Panc1 (cell line): ENCODE results near the gene EPHA8. TPM values are rescaled to one million over a fixed set of nuclear protein-coding genes. Genes with fewer than 3 reads are reported as not detected.

Experiments used
- ATAC-seq: fragments of 200-7000 bp; cut with Tn5 transposase; 2 replicates; pipeline ENCODE4 v1.9.1; 2020; ENCODE audit warnings: mild to moderate bottlenecking, moderate library complexity
- BruUV-seq: library from RNA; stranded (reverse); fragments of 400-500 nt; replicated peaks from 2 replicates; lab custom pipeline; 2021; lab: Mats Ljungman, UMichigan
- CTCF ChIA-PET: fragments of 300-600 bp; sonication (Branson Sonifier 250); formaldehyde crosslinking; loops from one replicate; lab custom pipeline; 2022; ENCODE audit warnings: antibody characterized with exemption; lab: Charles Lee
- POLR2A ChIA-PET: fragments of 300-600 bp; sonication (Branson Sonifier 250); formaldehyde crosslinking; loops from one replicate; lab custom pipeline; 2022; ENCODE audit warnings: antibody characterized with exemption; lab: Charles Lee
- DNase-seq: peaks from one replicate; pipeline ENCODE4 v3.0.0-alpha.2; 2010; ENCODE audit warnings: low read depth, low spot score
- H3K27ac ChIP-seq: 2 replicates; pipeline ENCODE4 v1.5.1; 2011; ENCODE audit warnings: mild to moderate bottlenecking, low read length, inconsistent platforms
- H3K27me3 ChIP-seq: fragments of 200-500 bp; sonication (Bioruptor generic); 2 replicates; pipeline ENCODE4 v1.6.0; 2014; ENCODE audit warnings: low read length, inconsistent platforms; ENCODE audit not compliant: control insufficient read depth, insufficient read depth
- H3K36me3 ChIP-seq: fragments of 200-500 bp; sonication (Bioruptor generic); 2 replicates; pipeline ENCODE4 v1.5.1; 2014; ENCODE audit warnings: inconsistent platforms, mild to moderate bottlenecking, low read length, moderate library complexity; ENCODE audit not compliant: control insufficient read depth, insufficient read depth
- H3K4me1 ChIP-seq: 2 replicates; pipeline ENCODE4 v1.5.1; 2011; ENCODE audit warnings: inconsistent platforms, mild to moderate bottlenecking, low read length, moderate library complexity; ENCODE audit not compliant: control insufficient read depth, insufficient read depth
- H3K4me3 ChIP-seq, 2 experiments: 2 replicates each; pipeline ENCODE4 v1.5.1; 2011 to 2012; ENCODE audit warnings: low read depth in 2 of 2, low read length in 2 of 2, mild to moderate bottlenecking in 2 of 2, inconsistent platforms in 1 of 2, moderate library complexity in 1 of 2
- H3K9me3 ChIP-seq: fragments of 200-500 bp; sonication (Bioruptor generic); 2 replicates; pipeline ENCODE4 v1.5.1; 2014; ENCODE audit warnings: low read depth, mild to moderate bottlenecking, inconsistent platforms, low read length, moderate library complexity; ENCODE audit not compliant: control insufficient read depth, insufficient read depth
- POLR2AphosphoS5 ChIP-seq: IDR thresholded peaks from 2 replicates; pipeline ENCODE4 v1.6.1; 2012; ENCODE audit warnings: mild to moderate bottlenecking, low read depth, low read length, moderate library complexity
- REST ChIP-seq, 2 experiments: IDR thresholded peaks; 2 replicates each; pipeline ENCODE4 v1.6.1; 2011 to 2012; ENCODE audit warnings: low read depth in 2 of 2, control low read depth in 1 of 2, low read length in 1 of 2, mild to moderate bottlenecking in 1 of 2, moderate library complexity in 1 of 2; ENCODE audit not compliant: insufficient read depth in 1 of 2
- SIN3A ChIP-seq: IDR thresholded peaks from 2 replicates; pipeline ENCODE4 v1.6.1; 2012; ENCODE audit warnings: low read depth, mild to moderate bottlenecking, low read length, moderate library complexity, borderline replicate concordance; ENCODE audit not compliant: insufficient read depth
- TCF7L2 ChIP-seq: IDR thresholded peaks from 2 replicates; pipeline ENCODE4 v1.6.1; 2011; ENCODE audit warnings: mild to moderate bottlenecking, low read depth, low read length, inconsistent platforms
- in situ Hi-C: cut with HindIII; loops from 2 replicates; pipeline ENCODE4 v1.10.0; 2016; ENCODE audit warnings: low sequenced_read_pairs, low pct_unique_long_range_greater_than_20kb
- intact Hi-C: fragments of 100-400 bp; cut with micrococcal nuclease; formaldehyde crosslinking; loops from one replicate; pipeline ENCODE4 v1.10.0; 2022; ENCODE audit not compliant: unreplicated experiment
- total RNA-seq: library from RNA; stranded (reverse); gene quantifications from one replicate; pipeline ENCODE4 v1.2.1, GENCODE V29; 2021; ENCODE audit not compliant: unreplicated experiment
- TF ChIP-seq, protein P1 (sequence below): fragments of 450-650 bp; IDR thresholded peaks from 2 replicates; pipeline ENCODE4 v1.5.1; 2017; ENCODE audit warnings: mild to moderate bottlenecking

Gene EPHA8
- total RNA-seq, 1 experiment from 2014 or later = not detected

DNA sequence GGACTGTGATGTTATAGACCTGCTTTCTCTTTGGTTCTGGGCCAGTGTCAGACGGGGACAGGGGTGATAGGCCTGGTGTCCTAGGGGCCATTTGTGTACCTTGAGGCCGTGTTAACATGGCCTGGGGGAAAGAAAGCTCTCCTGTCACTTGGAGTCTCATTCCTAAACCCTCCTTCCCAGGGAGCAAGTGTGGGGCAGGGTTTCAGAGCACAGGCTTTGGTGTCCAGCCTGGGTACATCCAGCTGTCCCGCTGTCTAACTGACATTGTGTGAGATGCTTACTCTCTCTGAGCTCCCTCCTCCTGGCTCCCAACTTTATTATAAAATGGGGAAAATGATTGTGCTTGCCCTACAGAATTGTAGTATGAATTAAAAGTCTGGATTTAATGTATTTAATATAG, 32.6 kb upstream of the EPHA8 start:
- no peaks in the 10 kb centered on the region for H3K9me3 ChIP-seq
- POLR2A ChIA-PET = interaction anchor here (0.6 kb wide), 2 partner anchors 350 to 480 kb away, joined by 3 to 7 read pairs; no protein-coding TSS in a partner anchor
- no peak for TF ChIP-seq TCF7L2
- no peak for TF ChIP-seq POLR2AphosphoS5
- no peak for TF ChIP-seq REST (IDR thresholded peaks at IDR 0.05; ENCODE audit: insufficient read depth in 1 of 2, low read depth in 2 of 2, low read length in 1 of 2)
- TF ChIP-seq SIN3A = no peak
- TF ChIP-seq, protein P1, sequence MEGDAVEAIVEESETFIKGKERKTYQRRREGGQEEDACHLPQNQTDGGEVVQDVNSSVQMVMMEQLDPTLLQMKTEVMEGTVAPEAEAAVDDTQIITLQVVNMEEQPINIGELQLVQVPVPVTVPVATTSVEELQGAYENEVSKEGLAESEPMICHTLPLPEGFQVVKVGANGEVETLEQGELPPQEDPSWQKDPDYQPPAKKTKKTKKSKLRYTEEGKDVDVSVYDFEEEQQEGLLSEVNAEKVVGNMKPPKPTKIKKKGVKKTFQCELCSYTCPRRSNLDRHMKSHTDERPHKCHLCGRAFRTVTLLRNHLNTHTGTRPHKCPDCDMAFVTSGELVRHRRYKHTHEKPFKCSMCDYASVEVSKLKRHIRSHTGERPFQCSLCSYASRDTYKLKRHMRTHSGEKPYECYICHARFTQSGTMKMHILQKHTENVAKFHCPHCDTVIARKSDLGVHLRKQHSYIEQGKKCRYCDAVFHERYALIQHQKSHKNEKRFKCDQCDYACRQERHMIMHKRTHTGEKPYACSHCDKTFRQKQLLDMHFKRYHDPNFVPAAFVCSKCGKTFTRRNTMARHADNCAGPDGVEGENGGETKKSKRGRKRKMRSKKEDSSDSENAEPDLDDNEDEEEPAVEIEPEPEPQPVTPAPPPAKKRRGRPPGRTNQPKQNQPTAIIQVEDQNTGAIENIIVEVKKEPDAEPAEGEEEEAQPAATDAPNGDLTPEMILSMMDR = no peak
- DNase-seq (no peak), ATAC-seq (no peak)
- intact Hi-C loops (no loop called here), in situ Hi-C loops (no loop called here)
- H3K4me1 ChIP-seq = no peaks in the 10 kb centered on the region
- H3K27me3 ChIP-seq = no peaks in the 10 kb centered on the region
- no peak overlapping the region for H3K27ac ChIP-seq
- H3K36me3 ChIP-seq = no peaks in the 10 kb centered on the region
- BruUV-seq = no TSS peak
- H3K4me3 ChIP-seq = no peak overlapping the region
- CTCF ChIA-PET = interaction anchor here (0.6 kb wide), 1 partner anchor 21 kb away, joined by 7 read pairs; no protein-coding TSS in a partner anchor

DNA sequence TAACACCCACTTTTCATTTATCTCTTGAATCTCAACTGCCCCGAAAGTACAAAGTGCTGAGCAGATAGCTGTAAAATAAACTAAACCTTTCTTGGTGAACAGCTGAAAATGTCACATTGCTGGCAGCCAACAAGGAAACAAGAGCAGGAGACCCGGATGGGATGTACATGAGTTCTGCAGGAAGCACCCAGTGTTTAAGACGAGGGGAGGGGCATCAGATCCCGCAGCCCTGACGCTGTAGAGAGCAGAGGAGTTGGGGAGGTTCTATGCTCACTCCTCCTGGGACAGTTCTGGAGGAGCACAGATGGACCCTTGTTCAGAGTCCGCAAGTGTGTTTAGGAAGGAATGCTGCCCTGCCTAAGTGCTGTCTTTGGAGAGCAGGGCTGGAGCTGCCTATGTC, 32.0 kb upstream of the EPHA8 start:
- intact Hi-C loops = no loop called here
- no peak for TF ChIP-seq REST (IDR thresholded peaks at IDR 0.05; ENCODE audit: insufficient read depth in 1 of 2, low read depth in 2 of 2, low read length in 1 of 2)
- TF ChIP-seq, protein P1 = no peak
- TF ChIP-seq TCF7L2 = no peak
- no peak for TF ChIP-seq POLR2AphosphoS5
- TF ChIP-seq SIN3A = no peak

More for the DNA sequence above, 32.0 kb upstream of the EPHA8 start:
- CTCF ChIA-PET = no interaction called here
- Histone ChIP-seq H3K27me3 (no peaks in the 10 kb centered on the region), H3K4me3 (no peak overlapping the region), H3K9me3 (no peaks in the 10 kb centered on the region), H3K4me1 (no peaks in the 10 kb centered on the region), H3K36me3 (no peaks in the 10 kb centered on the region), H3K27ac (no peak overlapping the region)
- in situ Hi-C loops = no loop called here
- no TSS peak for BruUV-seq
- no peak for DNase-seq
- no peak for ATAC-seq
- POLR2A ChIA-PET = interaction anchor here (0.6 kb wide), 1 partner anchor 350 kb away, joined by 3 read pairs; no protein-coding TSS in a partner anchor
